HepG2 (cell line): Measurements from ENCODE around the gene AQP10. TPM values are rescaled to one million over a fixed set of nuclear protein-coding genes. Genes with fewer than 3 reads are reported as not detected.
A peak's percentile ranks its signal among the peaks of the same experiment; 100 is the strongest.

Source experiments
- GATAD1 ChIP-seq: IDR thresholded peaks from 2 replicates; pipeline ENCODE4 v1.6.1; 2016; ENCODE audit warnings: missing genetic modification reagents, missing compliant biosample characterization
- HDAC1 ChIP-seq: sonication (generic); formaldehyde crosslinking; IDR thresholded peaks from 2 replicates; pipeline ENCODE4 v1.5.1; 2020; ENCODE audit warnings: mild to moderate bottlenecking, missing genetic modification reagents
- NFE2L1 ChIP-seq: sonication (generic); formaldehyde crosslinking; IDR thresholded peaks from 2 replicates; pipeline ENCODE4 v1.4.0; 2020; ENCODE audit warnings: missing genetic modification reagents, mild to moderate bottlenecking, borderline replicate concordance
- RAD21 ChIP-seq: fragments of 450-650 bp; formaldehyde crosslinking; IDR thresholded peaks from 2 replicates; pipeline ENCODE4 v1.5.0; 2020; ENCODE audit warnings: mild to moderate bottlenecking
- RBM39 ChIP-seq: fragments of 200-400 bp; formaldehyde crosslinking; IDR thresholded peaks from one replicate; pipeline ENCODE4 v1.6.1; 2018; ENCODE audit warnings: antibody characterized with exemption, mild to moderate bottlenecking, low read depth, low read length; ENCODE audit not compliant: poor library complexity, severe bottlenecking
- YY1 ChIP-seq: IDR thresholded peaks from 2 replicates; pipeline ENCODE4 v1.6.1; 2011; ENCODE audit warnings: low read length, low read depth, moderate library complexity, mild to moderate bottlenecking; ENCODE audit not compliant: insufficient read depth, insufficient replicate concordance
- ZBTB38 ChIP-seq: sonication (generic); formaldehyde crosslinking; IDR thresholded peaks from 2 replicates; pipeline ENCODE4 v1.5.1; 2020; ENCODE audit warnings: mild to moderate bottlenecking, missing genetic modification reagents
- ZNF124 ChIP-seq: sonication (generic); formaldehyde crosslinking; IDR thresholded peaks from 2 replicates; pipeline ENCODE4 v1.4.0; 2020; ENCODE audit warnings: missing genetic modification reagents
- ZNF205 ChIP-seq: IDR thresholded peaks from 2 replicates; pipeline ENCODE4 v1.6.1; 2018; ENCODE audit warnings: missing biosample characterization, missing genetic modification reagents
- ZNF652 ChIP-seq: IDR thresholded peaks from 2 replicates; pipeline ENCODE4 v1.6.1; 2016; ENCODE audit warnings: low read depth, borderline replicate concordance
- ZNF772 ChIP-seq: sonication (generic); formaldehyde crosslinking; IDR thresholded peaks from 2 replicates; pipeline ENCODE4 v1.5.0; 2020; ENCODE audit warnings: mild to moderate bottlenecking, missing genetic modification reagents
- ZNF773 ChIP-seq: sonication (generic); formaldehyde crosslinking; IDR thresholded peaks from 2 replicates; pipeline ENCODE4 v1.4.0; 2020; ENCODE audit warnings: missing genetic modification reagents, borderline replicate concordance
- ZNF83 ChIP-seq: sonication (generic); formaldehyde crosslinking; IDR thresholded peaks from 2 replicates; pipeline ENCODE4 v1.4.0; 2020; ENCODE audit warnings: missing genetic modification reagents, mild to moderate bottlenecking, borderline replicate concordance
- polyA plus RNA-seq, 8 experiments: library from polyadenylated mRNA; depleted of rRNA in 3 of 8; stranded (reverse) in 7 of 8; unstranded in 1 of 8; fragments of >200 nt; fragmentation: Illumina TruSeq in 4 of 8; extraction: Trizol in 4 of 8; gene quantifications; 2 replicates each; pipeline versions ENCODE4 v1.2.1 to v1.2.3, GENCODE V29; 2011 to 2016; ENCODE audit warnings: low read depth in 4 of 8, missing spikeins in 1 of 8, mixed read lengths in 1 of 8; ENCODE audit not compliant: insufficient read depth in 1 of 8
- total RNA-seq, 5 experiments: library from RNA; depleted of rRNA; stranded (reverse); fragments of >200 nt; fragmentation: Illumina TruSeq; extraction: Trizol; gene quantifications; 2 replicates each; pipeline ENCODE4 v1.2.3, GENCODE V29; 2016; ENCODE audit warnings: low read depth in 1 of 5
- TF ChIP-seq, protein P1 (sequence below): sonication (generic); formaldehyde crosslinking; IDR thresholded peaks from 2 replicates; pipeline ENCODE4 v1.8.0; 2022; ENCODE audit warnings: mild to moderate bottlenecking, missing genetic modification reagents, borderline replicate concordance
- TF ChIP-seq, protein P2 (sequence below): IDR thresholded peaks from 2 replicates; pipeline ENCODE4 v1.4.0; 2020; ENCODE audit warnings: mild to moderate bottlenecking, missing genetic modification reagents
- TF ChIP-seq, protein P3 (sequence below): IDR thresholded peaks from 2 replicates; pipeline ENCODE4 v1.6.1; 2018; ENCODE audit warnings: missing genetic modification reagents, mild to moderate bottlenecking, missing compliant biosample characterization
- TF ChIP-seq, protein P4 (sequence below): sonication (generic); formaldehyde crosslinking; IDR thresholded peaks from 2 replicates; pipeline ENCODE4 v1.4.0; 2020; ENCODE audit warnings: missing genetic modification reagents, borderline replicate concordance
- TF ChIP-seq, protein P5 (sequence below): sonication (generic); formaldehyde crosslinking; IDR thresholded peaks from 2 replicates; pipeline ENCODE4 v1.8.0; 2022; ENCODE audit warnings: missing genetic modification reagents, mild to moderate bottlenecking, moderate library complexity, borderline replicate concordance

Gene AQP10
- total and polyA plus RNA-seq, 2 of the 13 experiments (the other 11 are each of a cell fraction or from before 2014, with no cell fraction given): 0.30 TPM; not detected in 1

DNA sequence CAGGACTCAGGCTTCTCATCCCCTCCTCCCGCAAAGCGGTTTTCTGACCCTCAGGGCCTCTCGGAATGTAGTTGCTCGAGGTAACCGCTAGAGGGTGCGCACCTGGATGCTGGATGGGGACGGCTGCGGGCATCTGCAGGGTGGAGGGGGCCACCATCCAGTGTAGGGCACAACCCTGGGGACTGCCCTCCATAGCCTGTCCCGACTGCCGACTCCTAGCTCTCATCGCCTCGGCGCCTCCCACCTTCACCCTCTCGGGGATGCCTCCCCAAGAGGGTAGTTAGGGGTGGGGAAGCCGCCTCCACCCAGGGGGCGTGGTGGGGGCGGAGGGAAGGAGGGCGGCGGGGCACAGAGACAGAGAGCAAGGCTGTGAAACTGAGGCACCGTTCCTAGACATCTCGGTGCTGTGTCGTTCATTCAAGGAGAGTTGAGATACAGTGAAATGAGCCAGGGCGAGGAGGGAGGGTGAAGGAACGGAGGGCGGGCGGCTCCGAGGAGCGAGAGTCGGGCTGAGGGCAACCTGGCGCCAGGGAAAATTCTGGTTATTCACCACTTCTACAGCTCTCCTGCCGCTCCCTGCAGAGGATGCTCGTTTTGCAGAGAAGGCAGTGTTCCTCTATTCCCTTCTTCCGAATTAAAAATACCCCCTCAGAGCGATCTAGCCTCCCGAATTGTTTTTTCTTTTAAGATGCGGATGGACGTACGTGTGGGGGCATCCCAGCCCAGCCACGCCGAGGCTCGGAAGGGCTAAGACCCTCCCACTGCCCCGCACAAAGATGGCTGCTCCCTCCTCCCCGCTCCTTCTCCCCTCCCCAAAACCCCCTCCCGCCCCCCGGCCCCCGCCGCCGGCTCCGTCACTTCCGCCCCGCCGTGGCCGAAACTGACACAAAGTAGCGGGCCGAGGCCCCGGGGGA is 4.0 kb downstream of the AQP10 start, which contains the start of gene ATP8B2 (continued):
- TF ChIP-seq, protein P1, sequence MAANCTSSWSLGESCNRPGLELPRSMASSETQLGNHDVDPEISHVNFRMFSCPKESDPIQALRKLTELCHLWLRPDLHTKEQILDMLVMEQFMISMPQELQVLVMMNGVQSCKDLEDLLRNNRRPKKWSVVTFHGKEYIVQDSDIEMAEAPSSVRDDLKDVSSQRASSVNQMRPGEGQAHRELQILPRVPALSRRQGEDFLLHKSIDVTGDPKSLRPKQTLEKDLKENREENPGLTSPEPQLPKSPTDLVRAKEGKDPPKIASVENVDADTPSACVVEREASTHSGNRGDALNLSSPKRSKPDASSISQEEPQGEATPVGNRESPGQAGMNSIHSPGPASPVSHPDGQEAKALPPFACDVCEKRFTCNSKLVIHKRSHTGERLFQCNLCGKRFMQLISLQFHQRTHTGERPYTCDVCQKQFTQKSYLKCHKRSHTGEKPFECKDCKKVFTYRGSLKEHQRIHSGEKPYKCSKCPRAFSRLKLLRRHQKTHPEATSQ: no peak
- TF ChIP-seq, protein P2, sequence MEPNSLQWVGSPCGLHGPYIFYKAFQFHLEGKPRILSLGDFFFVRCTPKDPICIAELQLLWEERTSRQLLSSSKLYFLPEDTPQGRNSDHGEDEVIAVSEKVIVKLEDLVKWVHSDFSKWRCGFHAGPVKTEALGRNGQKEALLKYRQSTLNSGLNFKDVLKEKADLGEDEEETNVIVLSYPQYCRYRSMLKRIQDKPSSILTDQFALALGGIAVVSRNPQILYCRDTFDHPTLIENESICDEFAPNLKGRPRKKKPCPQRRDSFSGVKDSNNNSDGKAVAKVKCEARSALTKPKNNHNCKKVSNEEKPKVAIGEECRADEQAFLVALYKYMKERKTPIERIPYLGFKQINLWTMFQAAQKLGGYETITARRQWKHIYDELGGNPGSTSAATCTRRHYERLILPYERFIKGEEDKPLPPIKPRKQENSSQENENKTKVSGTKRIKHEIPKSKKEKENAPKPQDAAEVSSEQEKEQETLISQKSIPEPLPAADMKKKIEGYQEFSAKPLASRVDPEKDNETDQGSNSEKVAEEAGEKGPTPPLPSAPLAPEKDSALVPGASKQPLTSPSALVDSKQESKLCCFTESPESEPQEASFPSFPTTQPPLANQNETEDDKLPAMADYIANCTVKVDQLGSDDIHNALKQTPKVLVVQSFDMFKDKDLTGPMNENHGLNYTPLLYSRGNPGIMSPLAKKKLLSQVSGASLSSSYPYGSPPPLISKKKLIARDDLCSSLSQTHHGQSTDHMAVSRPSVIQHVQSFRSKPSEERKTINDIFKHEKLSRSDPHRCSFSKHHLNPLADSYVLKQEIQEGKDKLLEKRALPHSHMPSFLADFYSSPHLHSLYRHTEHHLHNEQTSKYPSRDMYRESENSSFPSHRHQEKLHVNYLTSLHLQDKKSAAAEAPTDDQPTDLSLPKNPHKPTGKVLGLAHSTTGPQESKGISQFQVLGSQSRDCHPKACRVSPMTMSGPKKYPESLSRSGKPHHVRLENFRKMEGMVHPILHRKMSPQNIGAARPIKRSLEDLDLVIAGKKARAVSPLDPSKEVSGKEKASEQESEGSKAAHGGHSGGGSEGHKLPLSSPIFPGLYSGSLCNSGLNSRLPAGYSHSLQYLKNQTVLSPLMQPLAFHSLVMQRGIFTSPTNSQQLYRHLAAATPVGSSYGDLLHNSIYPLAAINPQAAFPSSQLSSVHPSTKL: peak; percentile 48
- TF ChIP-seq ZNF773: no peak
- TF ChIP-seq ZNF205 (CRISPR knock-in tag): no peak
- TF ChIP-seq RBM39: no peak
- TF ChIP-seq NFE2L1 (CRISPR knock-in tag): no peak
- TF ChIP-seq, protein P3, sequence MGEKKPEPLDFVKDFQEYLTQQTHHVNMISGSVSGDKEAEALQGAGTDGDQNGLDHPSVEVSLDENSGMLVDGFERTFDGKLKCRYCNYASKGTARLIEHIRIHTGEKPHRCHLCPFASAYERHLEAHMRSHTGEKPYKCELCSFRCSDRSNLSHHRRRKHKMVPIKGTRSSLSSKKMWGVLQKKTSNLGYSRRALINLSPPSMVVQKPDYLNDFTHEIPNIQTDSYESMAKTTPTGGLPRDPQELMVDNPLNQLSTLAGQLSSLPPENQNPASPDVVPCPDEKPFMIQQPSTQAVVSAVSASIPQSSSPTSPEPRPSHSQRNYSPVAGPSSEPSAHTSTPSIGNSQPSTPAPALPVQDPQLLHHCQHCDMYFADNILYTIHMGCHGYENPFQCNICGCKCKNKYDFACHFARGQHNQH (CRISPR knock-in tag): 0 out of 2 replicates have a peak, but pooled peaks have one; percentile 38
- TF ChIP-seq, protein P4, sequence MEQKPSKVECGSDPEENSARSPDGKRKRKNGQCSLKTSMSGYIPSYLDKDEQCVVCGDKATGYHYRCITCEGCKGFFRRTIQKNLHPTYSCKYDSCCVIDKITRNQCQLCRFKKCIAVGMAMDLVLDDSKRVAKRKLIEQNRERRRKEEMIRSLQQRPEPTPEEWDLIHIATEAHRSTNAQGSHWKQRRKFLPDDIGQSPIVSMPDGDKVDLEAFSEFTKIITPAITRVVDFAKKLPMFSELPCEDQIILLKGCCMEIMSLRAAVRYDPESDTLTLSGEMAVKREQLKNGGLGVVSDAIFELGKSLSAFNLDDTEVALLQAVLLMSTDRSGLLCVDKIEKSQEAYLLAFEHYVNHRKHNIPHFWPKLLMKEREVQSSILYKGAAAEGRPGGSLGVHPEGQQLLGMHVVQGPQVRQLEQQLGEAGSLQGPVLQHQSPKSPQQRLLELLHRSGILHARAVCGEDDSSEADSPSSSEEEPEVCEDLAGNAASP: no peak
- peak; percentile 68; the same call in 1 of the 2 replicates for TF ChIP-seq RAD21 (CRISPR knock-in tag)
- TF ChIP-seq HDAC1: peak; percentile 60
- TF ChIP-seq ZNF652 (CRISPR knock-in tag): no peak; the same call in 1 of the 2 replicates
- TF ChIP-seq, protein P5, sequence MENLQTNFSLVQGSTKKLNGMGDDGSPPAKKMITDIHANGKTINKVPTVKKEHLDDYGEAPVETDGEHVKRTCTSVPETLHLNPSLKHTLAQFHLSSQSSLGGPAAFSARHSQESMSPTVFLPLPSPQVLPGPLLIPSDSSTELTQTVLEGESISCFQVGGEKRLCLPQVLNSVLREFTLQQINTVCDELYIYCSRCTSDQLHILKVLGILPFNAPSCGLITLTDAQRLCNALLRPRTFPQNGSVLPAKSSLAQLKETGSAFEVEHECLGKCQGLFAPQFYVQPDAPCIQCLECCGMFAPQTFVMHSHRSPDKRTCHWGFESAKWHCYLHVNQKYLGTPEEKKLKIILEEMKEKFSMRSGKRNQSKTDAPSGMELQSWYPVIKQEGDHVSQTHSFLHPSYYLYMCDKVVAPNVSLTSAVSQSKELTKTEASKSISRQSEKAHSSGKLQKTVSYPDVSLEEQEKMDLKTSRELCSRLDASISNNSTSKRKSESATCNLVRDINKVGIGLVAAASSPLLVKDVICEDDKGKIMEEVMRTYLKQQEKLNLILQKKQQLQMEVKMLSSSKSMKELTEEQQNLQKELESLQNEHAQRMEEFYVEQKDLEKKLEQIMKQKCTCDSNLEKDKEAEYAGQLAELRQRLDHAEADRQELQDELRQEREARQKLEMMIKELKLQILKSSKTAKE (CRISPR knock-in tag): no peak
- no peak for TF ChIP-seq ZNF124 (CRISPR knock-in tag)
- peak; percentile 50; the same call in 1 of the 2 replicates for TF ChIP-seq GATAD1 (CRISPR knock-in tag)
- no peak for TF ChIP-seq ZNF83
- peak; percentile 5; the same call in 1 of the 2 replicates for TF ChIP-seq ZNF772 (CRISPR knock-in tag)
- TF ChIP-seq YY1: peak; percentile 93
- TF ChIP-seq ZBTB38 (CRISPR knock-in tag): peak; percentile 44; the same call in 1 of the 2 replicates
